ENCODE data around the gene ANKRD52.
"Not testable (repeated sequence)": the region's sequence is repeated elsewhere in the genome, so short reads cannot be mapped to it uniquely, and the experiment has no call there.

ANKRD52 gene

DNA sequence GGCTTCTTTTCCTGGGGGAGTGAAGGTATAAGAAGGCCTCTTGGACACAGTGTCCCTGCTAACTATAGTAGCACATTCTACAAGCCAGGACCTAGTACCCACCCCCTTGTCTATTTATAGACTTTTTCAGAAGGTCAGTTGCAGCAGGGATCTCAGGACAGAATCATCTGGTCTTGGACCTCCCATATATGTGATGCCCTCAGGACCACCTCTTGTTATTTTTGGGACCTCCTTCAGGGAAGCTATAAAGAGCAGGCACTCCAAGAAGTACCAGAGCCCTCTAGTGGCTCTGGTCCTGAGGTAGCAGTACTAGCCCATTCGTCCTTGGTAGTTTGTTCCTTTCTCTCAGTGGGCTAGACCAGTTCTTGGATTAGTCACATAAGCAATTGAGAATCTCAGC, 12.8 kb upstream of the ANKRD52 start:
- no peak for FAIRE-seq

DNA sequence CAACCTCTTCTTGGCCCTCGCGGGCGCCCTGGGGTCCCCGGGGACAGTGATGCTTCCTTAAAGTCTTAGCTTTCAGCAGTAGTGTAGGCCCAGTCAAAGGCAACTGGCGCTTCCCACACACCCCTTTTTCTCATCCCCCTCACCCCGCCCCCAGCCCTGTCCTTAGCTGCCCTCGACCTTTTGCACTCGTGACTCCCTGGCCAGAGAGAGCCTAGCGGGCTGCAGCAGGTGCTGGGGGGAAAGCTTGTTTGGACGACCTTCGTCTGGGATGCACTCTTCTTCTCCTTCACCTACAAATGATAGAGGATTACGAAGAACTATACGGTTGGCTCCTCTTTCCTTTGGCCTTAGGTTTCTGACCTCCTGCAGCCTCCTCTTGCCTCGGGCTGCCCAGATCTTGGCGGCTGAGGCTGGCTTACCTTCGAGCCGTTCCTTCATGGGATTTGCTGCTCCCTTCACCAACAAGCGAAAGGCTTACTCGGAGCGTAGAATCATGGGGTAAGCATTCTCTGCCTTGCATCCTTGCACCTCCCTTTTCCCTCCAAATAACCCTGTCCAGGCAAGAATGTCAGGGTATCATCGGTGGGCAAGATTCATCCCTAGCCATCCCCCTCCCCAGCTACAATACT, 9.4 kb upstream of the ANKRD52 start:
- no peak for FAIRE-seq

DNA sequence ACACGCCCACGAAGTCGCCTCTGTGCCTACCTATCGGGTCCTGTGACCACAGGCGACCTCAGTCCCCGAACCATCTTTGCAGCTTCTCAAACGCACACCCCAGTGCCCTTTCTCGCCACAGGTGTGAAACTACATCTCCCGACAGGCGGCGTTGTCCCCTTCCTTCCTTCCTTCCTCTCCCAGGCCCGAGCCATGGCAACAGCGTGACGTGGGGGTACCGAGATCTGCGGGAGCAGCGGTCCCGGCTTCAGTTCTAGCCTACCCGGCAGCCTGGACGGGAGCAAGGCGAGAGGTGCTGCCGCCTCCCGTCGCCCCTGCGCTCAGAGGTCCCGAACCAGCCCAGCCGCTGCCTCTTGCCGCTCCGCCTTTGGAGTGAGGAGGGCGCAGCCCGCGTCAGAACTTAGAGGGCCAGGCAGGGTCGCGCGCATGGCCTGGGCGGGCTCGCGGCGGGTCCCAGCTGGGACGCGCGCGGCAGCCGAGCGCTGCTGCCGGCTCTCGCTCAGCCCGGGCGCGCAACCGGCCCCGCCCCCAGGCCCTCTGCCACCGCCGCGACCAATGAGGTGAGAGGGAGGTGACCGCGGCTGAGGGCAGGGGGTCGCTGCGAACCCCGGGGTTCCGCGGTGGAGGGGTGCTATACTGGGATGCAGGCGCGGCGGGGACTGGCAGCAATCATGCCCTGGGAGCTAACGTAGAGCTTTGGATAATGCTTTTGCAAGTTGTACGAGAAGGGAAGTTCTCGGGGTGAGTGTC, 8.7 kb upstream of the ANKRD52 start, which contains the start of gene COQ10A:
Gene COQ10A (plus strand): TSS at position 250 of the 750 bp plus-strand sequence. CDS start 177 bp downstream, at position 427.
- FAIRE-seq, result no peak

GRCh38 chr12:56266068-56266692, 8.0 kb upstream of the ANKRD52 start:
- not testable (repeated sequence) for FAIRE-seq

- not testable (repeated sequence) for FAIRE-seq
Measured at GRCh38 chr12:56262955-56263354, 4.8 kb upstream of the ANKRD52 start.

- no peak for FAIRE-seq
Measured at GRCh38 chr12:56261503-56262232, 3.5 kb upstream of the ANKRD52 start.

DNA sequence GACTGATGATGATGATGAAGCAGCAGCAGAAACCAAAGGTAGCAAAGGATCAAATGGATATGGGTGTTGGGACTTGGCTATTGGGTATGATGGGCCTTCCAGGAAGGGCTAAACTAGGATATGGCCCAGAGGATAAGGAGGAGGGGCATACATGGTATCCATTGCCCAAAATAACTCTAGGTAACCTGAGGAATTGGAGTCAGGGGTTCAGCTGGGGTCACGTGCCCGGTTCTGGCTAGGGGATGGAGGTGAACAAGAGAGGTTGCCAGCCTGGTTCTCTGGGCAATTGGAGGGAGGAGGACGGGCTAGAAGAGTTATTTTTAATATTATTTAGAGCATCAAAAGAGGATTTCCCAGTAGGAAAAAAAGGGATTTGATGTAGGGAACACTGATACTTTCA, 2.7 kb upstream of the ANKRD52 start:
- FAIRE-seq, result no peak

GRCh38 chr12:56260380-56260779, 2.2 kb upstream of the ANKRD52 start:
- no peak for FAIRE-seq

- FAIRE-seq, result no peak
Measured at GRCh38 chr12:56258820-56259183, 618 bp upstream of the ANKRD52 start.

DNA sequence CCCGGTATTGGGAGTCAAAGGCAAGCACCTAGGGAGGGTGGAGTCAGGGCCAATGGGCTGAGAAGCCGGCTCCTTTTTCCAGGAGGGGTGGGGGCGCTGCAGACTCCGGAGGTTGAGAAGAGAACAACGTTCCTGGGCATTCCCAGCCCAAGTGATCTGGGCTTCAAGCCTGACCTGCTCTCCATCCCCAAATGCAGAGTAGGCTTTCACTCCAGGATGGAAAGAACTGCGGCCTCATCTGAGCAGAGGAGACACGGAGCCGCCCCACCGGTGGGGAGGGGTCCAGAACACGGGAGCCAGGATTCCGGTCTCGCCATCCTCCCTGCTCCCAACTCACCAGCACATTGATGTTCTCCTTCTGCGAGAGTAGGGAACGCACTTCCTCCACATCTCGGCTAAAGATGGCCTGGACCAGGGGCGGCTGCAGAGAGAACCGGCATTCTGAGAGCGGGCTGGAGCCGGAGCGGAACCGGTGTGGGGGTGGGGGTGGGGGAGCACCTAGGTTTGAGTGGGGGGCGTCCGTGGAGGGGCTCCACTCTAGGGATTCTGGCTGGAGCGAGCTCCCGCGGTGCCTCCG, 605 bp downstream of the ANKRD52 start:
- FAIRE-seq, result no peak

DNA sequence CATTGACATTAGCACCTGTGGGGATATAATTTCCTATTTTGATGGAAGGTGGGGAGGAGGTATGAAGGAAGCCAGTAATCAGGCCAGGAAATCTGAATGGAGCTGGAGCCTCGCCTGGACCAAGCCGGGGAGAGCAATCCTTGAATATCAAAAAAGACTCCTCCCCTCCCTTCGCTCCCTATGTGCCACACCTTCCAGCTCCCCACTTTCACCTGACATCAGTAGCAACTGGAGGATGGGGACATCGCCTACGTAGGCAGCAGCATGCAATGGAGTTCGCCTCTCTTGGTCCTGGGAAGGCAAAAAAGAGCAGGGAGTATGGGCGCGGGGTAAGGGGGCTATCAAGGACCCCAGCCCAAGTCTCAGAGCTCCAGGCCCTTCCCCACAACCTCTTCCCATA, 1.1 kb downstream of the ANKRD52 start:
- FAIRE-seq, result no peak

DNA sequence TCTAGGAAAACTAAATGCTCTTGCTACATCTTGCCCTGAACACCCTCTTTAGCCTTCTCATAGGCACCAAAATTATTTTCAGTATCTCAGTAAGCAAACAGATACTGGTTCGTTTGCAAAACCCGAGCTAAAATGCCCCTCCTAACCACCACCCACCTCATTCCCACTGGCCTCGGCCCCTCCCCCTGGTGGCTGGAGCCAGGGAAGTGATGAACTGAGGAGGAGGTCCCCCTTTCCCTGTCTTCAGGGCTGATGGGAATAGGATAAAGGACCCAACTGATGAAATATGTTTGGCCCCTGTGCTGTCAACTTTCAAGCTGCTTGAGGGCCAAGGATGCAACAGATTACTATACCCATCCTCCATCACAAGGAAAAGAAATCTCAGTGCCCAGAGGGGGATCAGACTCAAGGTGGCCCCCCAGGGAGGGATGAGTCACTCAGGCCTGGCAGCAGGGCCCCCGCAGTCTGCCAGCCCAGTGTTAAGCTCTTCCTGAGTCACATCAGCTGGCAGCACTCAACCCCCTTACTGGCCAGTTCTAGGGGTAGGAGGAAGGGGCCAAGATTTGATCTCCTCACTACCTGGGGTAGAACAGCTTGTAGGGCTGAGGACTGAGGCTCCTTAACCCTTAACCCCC, 1.7 kb downstream of the ANKRD52 start:
- no peak for FAIRE-seq

DNA sequence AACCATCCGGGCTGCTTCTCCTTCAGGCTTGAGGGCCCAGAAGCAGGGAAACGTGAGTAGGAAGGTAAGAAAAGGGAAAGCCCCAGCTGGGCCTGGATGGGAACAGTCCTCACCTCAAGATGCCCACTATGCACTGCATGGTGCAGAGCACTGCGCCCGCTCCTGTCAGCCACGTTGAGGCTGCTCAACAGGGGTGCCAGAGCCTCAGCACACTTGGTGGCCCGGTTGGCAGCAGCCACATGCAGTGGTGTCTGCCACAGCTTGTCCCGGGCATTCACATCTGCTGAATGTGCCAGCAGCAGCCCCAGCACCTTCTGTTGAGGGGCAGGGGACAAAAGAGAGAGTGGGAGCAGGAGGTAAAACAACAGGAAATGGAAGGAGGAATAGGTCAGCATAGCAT, 2.5 kb downstream of the ANKRD52 start:
- no peak for FAIRE-seq

DNA sequence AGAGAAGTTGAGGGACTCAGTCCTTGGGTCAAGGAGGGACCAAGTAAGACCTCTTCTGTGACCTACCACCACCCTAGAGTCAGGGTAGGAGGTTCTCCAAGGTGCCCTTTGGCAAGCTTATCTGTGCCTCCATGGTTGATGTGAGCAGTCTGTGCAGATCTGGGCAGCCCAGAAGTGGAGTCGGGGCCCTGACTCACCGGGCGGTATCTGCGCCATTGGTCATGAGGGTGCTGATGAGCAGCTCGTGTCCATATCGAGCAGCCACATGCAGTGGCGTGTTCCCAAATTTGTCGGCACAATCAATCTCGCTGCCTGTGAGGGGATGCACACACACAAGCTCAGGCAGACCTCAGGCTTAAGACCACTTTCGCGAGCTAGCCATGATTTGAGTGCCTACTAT, 5.1 kb downstream of the ANKRD52 start:
- no peak for FAIRE-seq

GRCh38 chr12:56252649-56253048, 5.5 kb downstream of the ANKRD52 start:
- FAIRE-seq, result no peak

GRCh38 chr12:56248711-56249110, 9.5 kb downstream of the ANKRD52 start:
- FAIRE-seq, result no peak

- FAIRE-seq, result no peak
Measured at GRCh38 chr12:56247923-56248322, 10.3 kb downstream of the ANKRD52 start.

- no peak for FAIRE-seq
Measured at GRCh38 chr12:56244494-56244893, 13.7 kb downstream of the ANKRD52 start.

DNA sequence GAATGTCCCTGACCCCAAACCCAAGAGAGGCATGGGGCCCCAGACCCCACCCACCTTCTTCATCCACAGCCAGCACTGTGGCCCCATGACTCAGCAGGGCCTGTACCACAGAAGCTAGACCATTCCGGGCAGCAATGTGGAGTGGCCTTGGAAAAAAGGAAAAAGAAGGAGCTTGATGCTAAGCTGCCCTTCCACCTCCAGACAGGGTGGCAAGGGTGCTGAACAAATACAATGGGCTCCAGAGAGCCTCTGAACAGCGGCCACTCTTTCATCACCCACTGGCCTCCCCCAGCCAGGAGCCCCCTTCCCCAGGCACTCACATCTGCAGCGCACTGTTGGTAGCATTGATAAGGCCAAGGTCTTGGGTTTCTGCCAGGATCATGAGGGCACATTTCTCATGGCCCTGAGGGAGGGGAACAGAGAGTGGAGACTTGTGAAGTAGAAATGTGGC, 14.4 kb downstream of the ANKRD52 start:
- no peak for FAIRE-seq

- no peak for FAIRE-seq
Measured at GRCh38 chr12:56242986-56243385, 15.2 kb downstream of the ANKRD52 start.

DNA sequence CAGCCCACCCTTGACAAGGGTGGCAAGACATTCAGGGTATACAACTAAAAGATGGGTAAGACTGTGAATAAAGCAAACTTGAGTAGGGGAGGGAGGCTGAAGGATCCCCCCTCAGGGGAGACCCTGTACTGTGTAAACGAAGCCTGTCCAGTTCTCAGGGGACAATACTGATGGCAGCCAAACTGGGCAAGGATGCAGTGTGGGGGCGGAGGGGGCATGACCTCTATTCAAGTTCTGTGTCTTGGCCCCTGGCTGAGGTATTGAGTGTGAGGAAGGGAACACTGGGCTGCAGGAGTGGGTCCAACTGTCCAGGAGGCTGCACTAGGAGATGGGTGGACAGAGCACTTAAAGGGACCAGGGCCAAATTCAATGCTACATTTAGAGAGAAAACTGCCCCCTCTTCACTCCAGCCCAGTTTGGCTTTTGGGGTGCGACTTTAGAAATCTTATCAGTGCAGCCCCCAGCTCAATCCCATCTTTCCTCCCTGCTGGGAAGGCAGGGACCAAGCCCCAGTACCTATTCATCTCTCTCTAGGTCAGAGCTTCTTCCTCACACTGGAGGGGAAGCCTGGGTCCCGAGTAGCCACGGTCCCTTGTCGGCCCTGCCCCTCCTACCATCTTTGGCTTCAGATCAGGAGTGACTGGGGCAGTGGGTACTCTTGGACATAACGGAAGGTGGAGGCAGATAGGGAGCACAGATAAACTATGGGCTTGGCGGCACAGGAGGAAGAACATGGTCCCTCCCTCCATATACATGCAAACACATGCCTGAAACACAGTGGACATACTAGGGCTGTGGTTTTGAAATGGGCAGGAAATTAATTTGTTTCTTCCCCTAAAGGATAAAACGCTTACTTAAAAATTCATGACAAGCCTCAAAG, 16.5 kb downstream of the ANKRD52 start:
- FAIRE-seq, result no peak
